Activated T-helper 1 cell treated with anti-CD3 and anti-CD28 coated beads, Interleukin-2, amount 50 U/mL, for 16 hours (primary cell): Measurements from ENCODE around the gene TMCO4.
"Not testable (repeated sequence)": the region's sequence is repeated elsewhere in the genome, so short reads cannot be mapped to it uniquely, and the experiment has no call there.

ENCODE experiments used
- DNase-seq, 2 donors: peaks; one replicate each; pipeline ENCODE4 v3.0.0-alpha.2; 2020; ENCODE audit warnings: low read depth in 1 of 2, low spot score in 1 of 2

TMCO4 gene

DNA sequence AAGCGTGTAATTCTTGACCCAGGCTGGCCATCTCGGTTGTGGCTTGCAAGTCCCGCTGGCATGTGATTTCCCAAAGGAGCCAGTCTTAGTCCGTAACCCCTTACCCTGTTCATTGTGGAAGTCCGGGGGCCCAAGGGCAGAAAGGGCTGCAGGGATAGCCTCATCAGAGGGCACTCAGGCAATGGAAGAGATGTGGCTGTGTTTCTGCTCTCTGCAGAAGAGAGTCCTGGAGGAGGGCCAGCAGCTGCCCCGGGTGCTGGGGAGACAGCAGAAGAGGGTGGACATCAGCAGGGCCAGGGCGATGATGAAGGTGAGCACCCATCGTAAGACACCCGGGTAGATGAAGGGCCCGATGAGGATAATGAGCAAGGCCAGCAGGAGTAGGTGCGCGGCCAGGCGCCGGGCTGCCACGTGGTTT, 14.5 kb upstream of the TMCO4 start:
- no peak for DNase-seq

DNA sequence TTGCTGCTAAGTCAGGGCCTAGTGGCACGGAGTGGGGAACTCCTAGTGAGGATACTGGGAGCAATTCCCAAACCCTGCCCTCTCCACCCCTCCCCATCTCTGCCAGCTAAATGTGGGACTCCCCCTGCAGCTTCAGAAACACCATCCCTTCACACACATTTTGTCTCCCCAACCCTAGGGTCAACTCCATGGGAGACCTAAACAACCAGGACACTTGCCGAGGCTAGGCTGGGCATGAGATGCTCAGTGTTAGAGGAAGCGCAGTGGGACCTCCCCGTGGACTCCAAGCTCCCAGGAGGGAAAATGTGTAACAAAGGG, 13.9 kb upstream of the TMCO4 start:
- no peak for DNase-seq

DNA sequence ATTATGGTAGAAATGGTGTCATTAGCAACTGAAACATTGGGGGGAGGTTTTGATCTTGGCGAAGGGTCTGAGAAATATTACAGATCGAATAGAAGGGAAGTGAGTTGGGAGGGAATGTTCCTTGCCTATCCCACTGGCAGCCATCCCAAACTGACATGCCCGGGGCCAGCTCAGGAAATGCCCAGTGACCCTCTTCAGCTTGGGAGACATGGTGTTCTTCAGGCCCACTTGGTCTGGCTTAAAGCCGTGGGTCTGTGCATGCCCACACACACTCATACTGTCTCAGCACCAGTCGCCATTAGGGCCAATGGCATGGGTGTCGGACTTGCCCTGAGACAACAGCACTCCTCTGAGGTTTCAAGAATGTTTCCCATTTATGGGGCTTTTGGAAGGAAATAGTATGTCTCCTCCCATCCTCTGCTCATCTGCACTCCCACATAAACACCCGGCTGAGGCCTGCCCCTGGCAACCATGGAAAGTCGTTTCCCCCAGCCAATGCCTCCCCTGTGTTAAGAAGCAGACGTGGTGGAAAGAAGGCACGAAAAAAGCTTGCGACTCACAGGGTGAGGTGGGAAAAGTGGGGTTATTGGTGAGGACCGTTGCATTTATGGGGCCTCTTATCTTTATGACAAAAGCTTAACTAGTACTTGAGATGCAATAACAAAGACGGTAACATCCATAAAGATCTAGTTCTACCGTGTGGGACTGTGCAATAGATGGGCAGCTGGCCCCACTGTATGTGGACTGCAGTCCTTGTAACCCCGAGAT, 13.3 kb upstream of the TMCO4 start:
- DNase-seq: no peak

GRCh38 chr1:19811206-19811851, 11.6 kb upstream of the TMCO4 start:
- peak; percentile 9 to 19 for DNase-seq

DNA sequence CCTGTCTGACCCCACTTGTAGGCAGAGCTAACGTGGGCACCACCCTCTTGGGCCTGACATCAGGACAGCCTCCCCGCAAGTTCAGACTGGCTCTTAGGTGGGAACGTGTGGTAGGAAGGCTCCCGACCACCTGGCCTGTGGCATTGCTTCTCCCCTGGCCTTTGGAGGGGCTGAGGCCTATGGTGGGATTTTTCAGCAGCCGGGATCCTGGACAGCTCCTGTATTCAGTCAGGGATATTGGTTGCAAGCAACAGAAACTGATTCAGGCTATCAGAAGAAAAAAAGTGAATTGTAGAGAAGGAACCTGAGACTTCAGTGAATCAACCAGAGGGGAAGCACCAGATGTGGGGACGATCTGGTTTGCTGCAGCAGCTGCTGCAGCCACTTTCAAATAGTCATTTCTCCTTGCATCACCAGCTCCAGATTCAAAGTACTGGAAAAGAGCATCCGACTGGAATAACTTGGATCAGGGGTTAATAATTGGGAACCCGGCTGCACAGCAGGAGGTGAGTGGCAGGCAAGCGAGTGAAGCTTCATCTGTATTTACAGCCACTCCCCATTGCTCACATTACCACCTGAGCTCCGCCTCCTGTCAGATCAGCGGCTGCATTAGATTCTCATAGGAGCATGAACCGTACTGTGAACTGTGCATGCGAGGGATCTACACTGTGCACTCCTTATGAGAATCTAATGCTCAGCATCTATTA, 9.5 kb upstream of the TMCO4 start:
- DNase-seq: no peak

DNA sequence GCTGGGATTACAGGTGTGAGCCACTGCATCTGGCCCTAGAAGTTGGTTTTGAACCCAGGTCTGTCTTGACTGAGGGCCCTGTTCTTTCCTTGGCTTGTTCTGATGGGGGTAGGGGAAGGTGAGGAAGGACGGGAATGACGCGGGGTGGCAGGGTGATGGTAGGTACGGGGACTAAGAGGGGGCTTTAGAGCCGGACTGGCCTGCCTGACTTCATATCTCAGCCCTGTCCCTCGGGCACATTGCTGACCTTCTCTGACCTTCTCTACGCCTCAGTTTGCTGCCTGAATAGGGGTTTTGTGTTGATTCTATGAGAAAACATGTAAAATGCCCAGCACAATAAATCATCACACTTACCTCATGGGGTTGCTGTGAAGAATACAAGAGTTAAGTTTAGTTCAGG, 8.6 kb upstream of the TMCO4 start:
- DNase-seq: no peak

- DNase-seq: no peak
Observed at GRCh38 chr1:19804831-19805251, 5.1 kb upstream of the TMCO4 start.

- no peak for DNase-seq
Observed at GRCh38 chr1:19802269-19802668, 2.6 kb upstream of the TMCO4 start.

GRCh38 chr1:19800076-19800804, 524 bp upstream of the TMCO4 start:
- DNase-seq: peak in 1 of 2 donors; percentile 17

GRCh38 chr1:19798486-19799229, 1.1 kb downstream of the TMCO4 start:
- DNase-seq: no peak

- no peak for DNase-seq
Observed at GRCh38 chr1:19797827-19798226, 1.9 kb downstream of the TMCO4 start.

DNA sequence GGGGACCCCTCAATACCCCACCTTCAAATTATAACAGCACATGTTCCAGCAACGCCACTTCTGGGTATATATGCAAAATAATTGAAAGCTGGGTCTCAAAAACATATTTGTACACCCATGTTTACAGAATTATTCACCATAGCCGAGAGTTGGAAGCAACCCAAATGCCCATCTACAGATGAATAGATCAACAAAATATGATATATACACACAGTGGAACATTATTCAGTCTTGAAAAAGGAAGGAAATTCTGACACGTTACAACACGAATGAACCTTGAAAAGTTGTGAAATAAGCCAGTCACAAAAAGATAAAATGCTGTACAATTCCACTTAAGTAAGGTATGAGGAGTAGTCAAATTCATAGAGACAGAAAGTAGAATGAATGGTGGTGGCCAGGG, 5.1 kb downstream of the TMCO4 start:
- no peak for DNase-seq

DNA sequence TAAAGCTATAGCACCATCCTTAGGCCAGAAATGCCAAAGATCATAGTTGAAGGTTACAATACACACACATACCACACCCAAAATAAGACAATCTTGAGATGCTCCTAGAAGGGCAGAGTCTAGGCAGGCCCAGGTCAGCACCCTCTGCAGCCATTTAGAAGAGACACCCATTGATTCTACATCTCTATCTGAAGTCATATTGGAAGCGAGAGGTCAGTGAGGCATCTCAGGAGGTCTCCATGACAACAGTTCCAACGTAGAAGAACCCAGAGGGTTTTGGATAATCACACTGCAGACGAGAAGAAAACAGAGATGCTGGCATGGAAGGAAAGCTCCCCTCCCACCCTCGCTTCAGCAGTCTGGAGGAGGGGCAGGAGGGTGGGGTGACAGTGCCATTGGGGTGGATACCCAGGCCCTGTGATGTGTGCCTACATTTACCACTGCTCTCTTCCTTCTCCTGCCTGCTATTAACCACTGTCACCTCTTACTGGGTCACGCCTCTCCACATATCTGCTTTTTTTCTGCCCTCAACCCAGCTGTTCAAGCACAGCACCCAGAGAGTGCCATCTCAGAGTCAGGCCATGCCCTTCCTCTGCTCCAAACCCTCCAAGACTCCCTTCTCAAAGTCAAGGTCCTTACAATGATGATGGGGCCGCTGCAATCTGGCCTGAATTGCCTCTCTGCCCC, 6.2 kb downstream of the TMCO4 start:
- DNase-seq: no peak

GRCh38 chr1:19792237-19793002, 7.3 kb downstream of the TMCO4 start:
- DNase-seq: no peak

DNA sequence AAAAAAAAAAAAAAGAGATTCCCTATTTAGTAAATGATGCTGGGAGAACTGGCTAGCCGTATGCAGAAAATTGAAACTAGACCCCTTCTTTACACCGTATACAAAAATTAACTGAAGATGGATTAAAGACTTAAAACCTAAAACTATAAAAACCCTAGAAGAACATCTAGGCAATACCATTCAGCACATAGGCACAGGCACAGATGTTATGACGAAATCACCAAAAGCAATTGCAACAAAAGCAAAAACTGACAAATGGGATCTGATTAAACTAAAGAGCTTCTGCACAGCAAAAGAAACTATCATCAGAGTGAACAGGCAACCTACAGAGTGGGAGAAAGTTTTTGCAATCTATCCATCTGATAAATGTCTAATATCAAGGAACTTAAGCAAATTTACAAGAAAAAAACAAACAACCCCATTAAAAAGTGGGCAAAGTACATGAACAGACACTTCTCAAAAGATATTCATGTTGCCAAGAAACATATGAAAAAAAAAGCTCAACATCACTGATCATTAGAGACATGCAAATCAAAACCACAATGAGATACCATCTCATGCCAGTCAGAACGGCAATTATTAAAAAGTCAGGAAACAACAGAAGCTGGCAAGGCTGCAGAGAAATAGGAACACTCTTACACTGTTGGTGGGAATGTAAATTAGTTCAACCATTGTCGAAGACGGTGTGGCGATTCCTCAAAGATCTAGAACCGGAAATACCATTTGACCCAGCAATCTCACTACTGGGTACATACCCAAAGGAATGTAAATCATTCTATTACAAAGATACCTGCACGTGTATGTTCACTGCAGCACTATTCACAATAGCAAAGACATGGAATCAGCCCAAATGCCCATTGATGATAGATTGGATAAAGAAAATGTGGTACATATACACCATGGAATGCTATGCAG, 9.4 kb downstream of the TMCO4 start:
- not testable (repeated sequence) for DNase-seq

DNA sequence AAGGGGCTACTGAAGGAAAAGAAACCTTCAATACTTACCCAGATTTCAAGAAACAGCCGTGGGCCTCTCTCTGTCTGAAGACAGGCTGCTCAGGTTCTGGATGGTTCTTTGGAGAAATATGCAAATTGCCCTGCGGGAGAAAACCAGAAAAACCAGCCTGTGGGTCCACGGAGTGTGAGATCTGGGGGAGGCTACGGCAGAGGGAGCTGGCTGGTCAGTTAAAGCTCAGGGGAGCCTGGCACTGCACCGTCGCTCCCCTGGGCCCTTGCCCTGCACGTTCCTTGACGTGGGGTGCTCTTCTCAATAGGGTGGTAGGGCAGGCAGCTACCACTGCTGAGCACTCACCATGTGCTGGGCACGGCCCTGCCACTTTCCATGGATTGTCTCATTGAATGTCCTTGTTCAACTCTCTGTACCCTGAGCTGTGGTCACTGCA, 12.7 kb downstream of the TMCO4 start:
- DNase-seq: no peak

DNA sequence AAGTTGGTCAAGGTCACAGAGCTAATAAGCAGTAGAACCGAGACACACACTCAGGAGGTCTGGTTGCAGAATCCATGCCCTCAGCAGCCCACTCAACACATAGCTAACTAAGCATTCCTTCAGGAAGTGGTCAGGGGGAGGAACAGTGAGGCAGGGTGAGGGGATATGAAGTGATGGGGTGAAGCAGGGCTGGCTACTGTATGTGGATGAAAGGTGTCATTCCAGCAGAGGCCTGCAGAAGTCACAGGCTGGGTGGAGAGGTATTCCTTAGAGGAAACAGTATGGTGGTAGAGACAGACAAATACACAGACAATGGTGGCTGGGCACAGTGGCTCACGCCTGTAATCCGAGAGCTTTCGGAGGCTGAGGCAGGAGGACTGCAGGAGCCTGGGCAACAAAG, 14.1 kb downstream of the TMCO4 start:
- DNase-seq: no peak

GRCh38 chr1:19780267-19780877, 19.3 kb downstream of the TMCO4 start:
- no peak for DNase-seq
